Mesenchymal stem cell (in vitro differentiated cells and primary cell): ENCODE data around the gene EFNA5.

Experiments used
- DNase-seq: peaks from one replicate; pipeline ENCODE4 v3.0.0-alpha.2; 2013
- H2AFZ ChIP-seq: one replicate; pipeline ENCODE4 v1.6.1; 2013; ENCODE audit warnings: low read depth, mild to moderate bottlenecking, control low read depth, inconsistent platforms, low read length, moderate library complexity
- H2AK5ac ChIP-seq: 2 replicates; pipeline ENCODE4 v1.6.1; 2013; ENCODE audit warnings: low read length, moderate library complexity, mild to moderate bottlenecking, inconsistent platforms; ENCODE audit not compliant: severe bottlenecking
- H2BK120ac ChIP-seq: one replicate; pipeline ENCODE4 v1.6.1; 2013; ENCODE audit warnings: low read depth, mild to moderate bottlenecking, inconsistent platforms, low read length, moderate library complexity
- H2BK12ac ChIP-seq, 2 experiments: one replicate each; pipeline ENCODE4 v1.6.1; 2013; ENCODE audit warnings: inconsistent platforms in 2 of 2, low read length in 2 of 2, mild to moderate bottlenecking in 2 of 2, moderate library complexity in 2 of 2, control low read depth in 1 of 2
- H2BK15ac ChIP-seq: one replicate; pipeline ENCODE4 v1.6.1; 2013; ENCODE audit warnings: mild to moderate bottlenecking, low read depth, inconsistent platforms; ENCODE audit not compliant: poor library complexity, severe bottlenecking
- H2BK5ac ChIP-seq: 2 replicates; pipeline ENCODE4 v1.6.1; 2013; ENCODE audit warnings: low read depth, mild to moderate bottlenecking, low read length, control low read depth, inconsistent platforms; ENCODE audit not compliant: poor library complexity, severe bottlenecking
- H3K14ac ChIP-seq, 2 experiments: one replicate each; pipeline ENCODE4 v1.6.1; 2013; ENCODE audit warnings: inconsistent platforms in 2 of 2, low read length in 2 of 2, control low read depth in 1 of 2, mild to moderate bottlenecking in 1 of 2, moderate library complexity in 1 of 2
- H3K18ac ChIP-seq, 2 experiments: one replicate each; pipeline ENCODE4 v1.6.1; 2013; ENCODE audit warnings: inconsistent platforms in 2 of 2, low read length in 2 of 2, control low read depth in 1 of 2, low read depth in 1 of 2, mild to moderate bottlenecking in 1 of 2
- H3K23ac ChIP-seq, 2 experiments: one replicate each; pipeline ENCODE4 v1.6.1; 2013; ENCODE audit warnings: inconsistent platforms in 2 of 2, low read length in 2 of 2, mild to moderate bottlenecking in 2 of 2, moderate library complexity in 2 of 2, control low read depth in 1 of 2
- H3K27ac ChIP-seq: 2 replicates; pipeline ENCODE4 v1.5.1; 2013; ENCODE audit warnings: mild to moderate bottlenecking, moderate library complexity, low read length, control low read depth, inconsistent platforms; ENCODE audit not compliant: poor library complexity, severe bottlenecking
- H3K27me3 ChIP-seq, 2 experiments: 2 replicates each; pipeline versions ENCODE4 v1.6.1 to v1.7.0; 2013; ENCODE audit warnings: low read length in 2 of 2, mild to moderate bottlenecking in 2 of 2, moderate library complexity in 2 of 2, control low read depth in 1 of 2, inconsistent platforms in 1 of 2; ENCODE audit not compliant: control insufficient read depth in 1 of 2, insufficient read depth in 1 of 2
- H3K36me3 ChIP-seq, 2 experiments: 2 replicates each; pipeline versions ENCODE4 v1.6.1 to v1.7.0; 2013; ENCODE audit warnings: low read length in 2 of 2, control low read depth in 1 of 2, inconsistent platforms in 1 of 2, low read depth in 1 of 2, mild to moderate bottlenecking in 1 of 2; ENCODE audit not compliant: insufficient read depth in 2 of 2, control insufficient read depth in 1 of 2
- H3K4ac ChIP-seq, 2 experiments: one replicate each; pipeline ENCODE4 v1.6.1; 2013; ENCODE audit warnings: inconsistent platforms in 2 of 2, low read length in 2 of 2, mild to moderate bottlenecking in 2 of 2, moderate library complexity in 2 of 2, control low read depth in 1 of 2, low read depth in 1 of 2
- H3K4me1 ChIP-seq: 2 replicates; pipeline ENCODE4 v1.6.1; 2013; ENCODE audit warnings: low read depth, low read length, control low read depth; ENCODE audit not compliant: control insufficient read depth, insufficient read depth
- H3K4me2 ChIP-seq: 2 replicates; pipeline ENCODE4 v1.6.1; 2013; ENCODE audit warnings: low read length, mild to moderate bottlenecking, inconsistent platforms; ENCODE audit not compliant: poor library complexity, severe bottlenecking
- H3K4me3 ChIP-seq, 2 experiments: 2 replicates each; pipeline versions ENCODE4 v1.5.1 to v1.7.0; 2013; ENCODE audit warnings: low read length in 2 of 2, mild to moderate bottlenecking in 2 of 2, control low read depth in 1 of 2, low read depth in 1 of 2; ENCODE audit not compliant: insufficient read depth in 1 of 2
- H3K79me1 ChIP-seq: replicated peaks from 2 replicates; pipeline ENCODE4 v1.6.1; 2013; ENCODE audit warnings: mild to moderate bottlenecking, control low read depth, low read length, inconsistent platforms; ENCODE audit not compliant: poor library complexity, severe bottlenecking
- H3K9ac ChIP-seq: 2 replicates; pipeline ENCODE4 v1.7.0; 2013; ENCODE audit warnings: mild to moderate bottlenecking, low read length, moderate library complexity
- H3K9me3 ChIP-seq: 2 replicates; pipeline ENCODE4 v1.7.0; 2013; ENCODE audit warnings: mild to moderate bottlenecking, low read length; ENCODE audit not compliant: control insufficient read depth
- H4K8ac ChIP-seq: one replicate; pipeline ENCODE4 v1.6.1; 2013; ENCODE audit warnings: inconsistent platforms, mild to moderate bottlenecking, low read length, moderate library complexity
- H4K91ac ChIP-seq: one replicate; pipeline ENCODE4 v1.6.1; 2013; ENCODE audit warnings: mild to moderate bottlenecking, low read length, inconsistent platforms
- WGBS: methylation state at CpG from one replicate; pipeline ENCODE4 v1.1.7; 2013; ENCODE audit warnings: mixed read lengths; 5-methylcytosine and 5-hydroxymethylcytosine counted together

The EFNA5 gene

GRCh38 chr5:107478068-107478641 lies 192.6 kb downstream of the EFNA5 start:
- Histone ChIP-seq H2AK5ac (no peak overlapping the region), H3K9ac (no peak overlapping the region), H3K4me2 (no peak overlapping the region), H3K79me1 (peaks cover 8% of the 10 kb centered on the region), H2BK15ac (no peak overlapping the region), H4K91ac (no peak overlapping the region), H3K27me3 (no peaks in the 10 kb centered on the region), H4K8ac (no peak overlapping the region), H3K9me3 (no peaks in the 10 kb centered on the region), H3K23ac (no peak overlapping the region), H3K36me3 (no peaks in the 10 kb centered on the region), H3K4me3 (no peak overlapping the region), H2AFZ (no peak overlapping the region), H3K4me1 (peaks cover 4% of the 10 kb centered on the region), H3K18ac (no peak overlapping the region), H3K27ac (no peak overlapping the region), H2BK5ac (no peak overlapping the region), H3K4ac (no peak overlapping the region), H2BK12ac (no peak overlapping the region), H3K14ac (no peak overlapping the region), H2BK120ac (no peak overlapping the region)
- peak; percentile 25 for DNase-seq
- WGBS: 52% methylated on average over 5 of the region's 6 CpGs

GRCh38 chr5:107477492-107477891 lies 193.2 kb downstream of the EFNA5 start:
- no peak overlapping the region for H2BK12ac ChIP-seq
- no peak overlapping the region for H3K4me2 ChIP-seq
- no peak overlapping the region for H3K14ac ChIP-seq
- no peak overlapping the region for H2BK120ac ChIP-seq
- no peak overlapping the region for H3K4ac ChIP-seq
- no peaks in the 10 kb centered on the region for H3K27me3 ChIP-seq
- H3K27ac ChIP-seq: no peak overlapping the region
- no peaks in the 10 kb centered on the region for H3K9me3 ChIP-seq
- no peak overlapping the region for H3K4me3 ChIP-seq
- no peak overlapping the region for H2AFZ ChIP-seq
- no peaks in the 10 kb centered on the region for H3K36me3 ChIP-seq
- H2BK5ac ChIP-seq: no peak overlapping the region
- H4K8ac ChIP-seq: no peak overlapping the region
- H3K79me1 ChIP-seq: peaks cover 11% of the 10 kb centered on the region
- no peak overlapping the region for H2AK5ac ChIP-seq
- DNase-seq: no peak
- H4K91ac ChIP-seq: no peak overlapping the region
- no peak overlapping the region for H2BK15ac ChIP-seq
- H3K9ac ChIP-seq: no peak overlapping the region
- H3K23ac ChIP-seq: no peak overlapping the region
- H3K18ac ChIP-seq: no peak overlapping the region
- H3K4me1 ChIP-seq: peaks cover 4% of the 10 kb centered on the region

- no peak overlapping the region for H2BK12ac ChIP-seq
- H3K18ac ChIP-seq: no peak overlapping the region
- no peak overlapping the region for H3K27ac ChIP-seq
- H2AFZ ChIP-seq: no peak overlapping the region
- H3K4me2 ChIP-seq: no peak overlapping the region
- peak overlapping the region; percentile 1 for H3K9ac ChIP-seq
- H3K14ac ChIP-seq: no peak overlapping the region
- H3K4me3 ChIP-seq: no peak overlapping the region
- H3K4ac ChIP-seq: no peak overlapping the region
- no peak overlapping the region for H4K8ac ChIP-seq
- H2BK5ac ChIP-seq: no peak overlapping the region
- DNase-seq: peak; percentile 75
- no peak overlapping the region for H4K91ac ChIP-seq
- peaks cover 4% of the 10 kb centered on the region for H3K4me1 ChIP-seq
- H2BK120ac ChIP-seq: no peak overlapping the region
- H3K79me1 ChIP-seq: peaks cover 12% of the 10 kb centered on the region
- H2AK5ac ChIP-seq: no peak overlapping the region
- no peak overlapping the region for H2BK15ac ChIP-seq
- no peak overlapping the region for H3K23ac ChIP-seq
- WGBS: no CpG with 5 or more reads among the region's 1 CpG
- H3K9me3 ChIP-seq: no peaks in the 10 kb centered on the region
- no peaks in the 10 kb centered on the region for H3K27me3 ChIP-seq
- H3K36me3 ChIP-seq: no peaks in the 10 kb centered on the region
Observed at GRCh38 chr5:107476783-107477182, 194.0 kb downstream of the EFNA5 start.

DNA sequence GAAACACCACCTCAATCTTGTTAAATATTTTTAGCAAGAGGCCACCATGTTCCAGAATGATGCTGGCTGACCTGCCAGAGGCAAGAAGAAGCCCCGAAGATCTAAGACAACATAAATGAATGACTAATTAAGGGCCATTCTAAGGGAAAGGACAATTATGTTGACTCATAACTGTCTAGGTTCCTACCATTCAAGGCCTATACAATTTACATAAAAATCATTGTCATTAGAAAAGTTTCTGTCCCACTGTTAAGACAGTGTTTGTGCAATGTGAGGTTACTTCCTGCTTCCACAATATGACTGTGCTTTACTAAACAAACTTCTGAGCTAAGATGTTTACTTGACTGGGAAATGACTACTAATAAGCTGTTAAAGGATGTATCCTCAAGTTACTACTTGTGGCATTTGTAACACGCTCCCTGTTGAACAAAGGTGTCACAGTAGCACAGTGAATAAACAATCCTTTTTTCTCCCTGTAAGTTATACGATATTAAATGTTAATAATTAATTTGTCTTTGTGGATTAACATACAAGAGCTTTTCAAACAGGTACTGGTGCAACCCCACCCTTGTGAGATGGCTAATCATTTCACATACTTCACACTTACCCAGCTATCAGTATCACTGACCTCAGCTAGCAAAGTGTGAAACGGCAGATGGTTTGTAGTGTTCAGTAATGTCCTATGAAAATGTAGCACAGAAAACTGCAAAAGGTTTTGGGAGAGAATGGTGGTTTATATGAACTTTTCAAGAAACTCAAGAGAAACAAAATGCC lies 195.8 kb downstream of the EFNA5 start:
- 40% methylated on average over 2 of the region's 4 CpGs for WGBS
- Histone ChIP-seq H3K9me3 (no peaks in the 10 kb centered on the region), H3K79me1 (peaks cover 9% of the 10 kb centered on the region), H4K91ac (no peak overlapping the region), H3K4me1 (peaks cover 3% of the 10 kb centered on the region), H2AFZ (no peak overlapping the region), H3K27me3 (no peaks in the 10 kb centered on the region), H4K8ac (no peak overlapping the region), H3K4me2 (no peak overlapping the region), H3K27ac (peak overlapping the region; percentile 8), H3K14ac (no peak overlapping the region), H2AK5ac (no peak overlapping the region), H3K36me3 (no peaks in the 10 kb centered on the region), H2BK12ac (no peak overlapping the region), H3K4ac (no peak overlapping the region), H3K18ac (no peak overlapping the region), H3K23ac (no peak overlapping the region), H3K4me3 (no peak overlapping the region), H2BK120ac (no peak overlapping the region), H3K9ac (no peak overlapping the region), H2BK15ac (no peak overlapping the region), H2BK5ac (no peak overlapping the region)
- peak; percentile 78 for DNase-seq
